Ishikawa (cell line): ENCODE results near the gene EMC9.

Source experiments
- CEBPB ChIP-seq: IDR thresholded peaks from 2 replicates; pipeline ENCODE4 v1.6.1; 2012
- CREB1 ChIP-seq: IDR thresholded peaks from 2 replicates; pipeline ENCODE4 v1.6.1; 2012; ENCODE audit warnings: low read depth
- EGR1 ChIP-seq: IDR thresholded peaks from 2 replicates; pipeline ENCODE4 v1.6.1; 2012
- FOXM1 ChIP-seq: IDR thresholded peaks from 2 replicates; pipeline ENCODE4 v1.6.1; 2012; ENCODE audit warnings: low read depth, borderline replicate concordance
- MAX ChIP-seq: IDR thresholded peaks from 2 replicates; pipeline ENCODE4 v1.6.1; 2012
- NFIC ChIP-seq: IDR thresholded peaks from 2 replicates; pipeline ENCODE4 v1.6.1; 2012
- RAD21 ChIP-seq: IDR thresholded peaks from 2 replicates; pipeline ENCODE4 v1.6.1; 2012; ENCODE audit warnings: low read depth
- TCF12 ChIP-seq: IDR thresholded peaks from 2 replicates; pipeline ENCODE4 v1.6.1; 2012; ENCODE audit warnings: low read depth
- YY1 ChIP-seq: IDR thresholded peaks from 2 replicates; pipeline ENCODE4 v1.6.1; 2012; ENCODE audit warnings: low read depth

GRCh38 chr14:24106672-24107271 lies 34.6 kb downstream of the EMC9 start:
- TF ChIP-seq RAD21: no peak
- no peak for TF ChIP-seq MAX
- TF ChIP-seq CEBPB: no peak
- no peak for TF ChIP-seq NFIC
- no peak for TF ChIP-seq CREB1
- no peak for TF ChIP-seq FOXM1
- TF ChIP-seq EGR1: no peak
- no peak for TF ChIP-seq TCF12
- no peak for TF ChIP-seq YY1
